CD4-positive, alpha-beta T cell treated with Interleukin-12 subunit alpha and Interleukin-12 subunit beta, for 1 hour (primary cell): ENCODE results near the gene CLEC4G.
A peak's percentile ranks its signal among the peaks of the same experiment; 100 is the strongest.

ENCODE experiments used
- DNase-seq: peaks from one replicate; pipeline ENCODE4 v3.0.0-alpha.2; 2020

The CLEC4G gene

DNA sequence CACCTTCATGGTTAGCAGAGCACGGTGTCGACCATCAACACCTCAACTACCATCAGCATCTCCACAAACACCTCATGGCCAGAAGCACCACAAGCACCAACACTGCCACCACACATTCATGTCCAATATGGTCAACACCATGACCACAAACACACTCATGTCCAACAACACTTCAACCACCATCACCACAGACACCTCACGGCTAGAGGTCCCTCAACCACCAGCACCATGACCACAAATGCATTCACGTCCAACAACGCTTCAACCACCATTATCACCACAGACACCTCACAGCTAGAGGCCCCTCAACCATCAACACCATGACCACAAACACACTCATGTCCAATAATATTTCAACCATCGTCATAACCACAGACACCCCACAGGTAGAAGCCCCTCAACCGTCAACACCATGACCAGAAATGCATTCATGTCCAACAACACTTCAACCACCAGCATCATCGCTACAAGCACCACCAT lies 41.1 kb downstream of the CLEC4G start:
- peak; percentile 45 for DNase-seq

DNA sequence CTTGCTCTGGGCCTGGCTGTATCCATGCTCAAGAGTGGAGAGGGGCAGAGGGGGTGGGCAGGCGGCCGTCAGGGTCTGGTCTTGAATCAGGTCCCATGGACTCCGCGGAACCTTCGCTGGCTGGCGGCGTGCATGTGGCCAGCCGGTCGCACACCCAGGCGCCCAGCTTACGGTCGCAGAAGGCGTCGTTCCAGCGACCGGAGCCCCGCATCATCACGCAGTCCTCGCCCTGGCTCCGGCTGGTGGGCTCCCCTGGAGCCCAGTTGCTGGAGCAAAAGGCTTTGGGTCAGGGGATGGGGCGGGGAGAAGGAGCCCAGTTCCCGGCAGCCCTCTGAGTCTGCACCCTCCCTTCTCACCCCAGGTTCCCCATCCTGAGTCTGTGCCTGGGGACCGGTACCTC lies 42.7 kb downstream of the CLEC4G start:
- no peak for DNase-seq

DNA sequence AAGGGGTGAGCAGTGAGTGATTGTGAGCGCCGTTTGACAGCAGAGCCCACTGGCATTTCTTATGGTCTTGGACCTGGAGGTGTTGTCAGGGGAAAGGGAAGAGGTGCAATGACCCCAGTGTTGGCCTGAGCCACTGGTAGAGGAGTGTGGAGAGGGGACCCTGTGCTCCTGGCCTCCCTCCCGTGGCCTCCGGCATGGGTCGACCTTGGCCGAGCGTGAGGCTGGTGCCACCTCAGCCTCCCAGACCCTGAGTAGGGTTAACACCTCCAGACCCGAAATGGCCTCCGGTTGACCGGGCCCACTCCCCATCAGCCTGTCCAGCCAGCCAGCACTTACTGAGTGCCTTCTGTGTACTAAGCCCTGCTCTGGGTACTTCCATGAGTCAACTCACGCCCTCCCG lies 44.7 kb downstream of the CLEC4G start:
- no peak for DNase-seq

DNA sequence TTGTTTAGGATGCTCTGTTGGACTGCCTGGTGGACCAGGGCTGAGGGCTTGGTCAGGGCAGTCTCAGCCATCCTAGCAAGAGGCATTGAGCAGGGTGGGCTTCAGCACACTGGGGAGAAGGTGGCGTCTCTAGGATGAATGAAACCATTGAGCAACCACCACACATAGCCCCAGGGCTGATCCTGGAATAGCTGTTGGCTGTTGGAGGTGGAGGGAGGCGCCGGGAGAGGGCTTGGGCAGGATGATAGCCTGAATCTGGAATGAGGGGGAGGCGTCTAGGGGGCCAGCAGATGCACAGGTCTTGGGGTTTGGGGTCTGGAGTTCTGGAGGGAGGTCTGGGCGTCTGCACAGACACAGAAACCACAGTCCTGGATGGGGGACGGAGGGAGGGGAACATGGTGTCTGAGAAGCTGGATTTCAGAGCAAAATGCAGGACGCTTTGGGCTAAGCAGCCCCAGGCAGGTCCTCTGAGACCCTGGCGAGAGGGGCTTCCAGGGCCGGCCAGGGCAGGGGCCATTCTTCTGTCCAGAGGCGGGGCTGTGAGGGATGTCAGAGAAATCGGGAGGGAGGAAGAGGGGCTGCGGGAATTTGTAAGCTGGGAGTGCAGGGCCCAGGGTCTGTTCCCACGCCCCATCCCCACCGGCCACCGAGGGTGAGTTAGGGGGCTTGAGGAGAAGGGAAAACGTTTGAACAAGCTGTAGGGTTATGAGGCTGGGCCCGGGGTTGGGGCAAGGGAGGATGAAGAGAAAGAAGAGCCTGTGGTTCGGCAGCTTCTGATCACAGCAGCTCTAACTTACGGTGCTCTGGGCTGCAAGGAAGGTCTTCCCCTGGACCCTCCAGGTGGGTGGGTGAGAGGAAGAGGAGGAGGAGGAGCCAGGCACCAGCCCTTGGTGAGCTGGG lies 46.1 kb downstream of the CLEC4G start:
- no peak for DNase-seq

DNA sequence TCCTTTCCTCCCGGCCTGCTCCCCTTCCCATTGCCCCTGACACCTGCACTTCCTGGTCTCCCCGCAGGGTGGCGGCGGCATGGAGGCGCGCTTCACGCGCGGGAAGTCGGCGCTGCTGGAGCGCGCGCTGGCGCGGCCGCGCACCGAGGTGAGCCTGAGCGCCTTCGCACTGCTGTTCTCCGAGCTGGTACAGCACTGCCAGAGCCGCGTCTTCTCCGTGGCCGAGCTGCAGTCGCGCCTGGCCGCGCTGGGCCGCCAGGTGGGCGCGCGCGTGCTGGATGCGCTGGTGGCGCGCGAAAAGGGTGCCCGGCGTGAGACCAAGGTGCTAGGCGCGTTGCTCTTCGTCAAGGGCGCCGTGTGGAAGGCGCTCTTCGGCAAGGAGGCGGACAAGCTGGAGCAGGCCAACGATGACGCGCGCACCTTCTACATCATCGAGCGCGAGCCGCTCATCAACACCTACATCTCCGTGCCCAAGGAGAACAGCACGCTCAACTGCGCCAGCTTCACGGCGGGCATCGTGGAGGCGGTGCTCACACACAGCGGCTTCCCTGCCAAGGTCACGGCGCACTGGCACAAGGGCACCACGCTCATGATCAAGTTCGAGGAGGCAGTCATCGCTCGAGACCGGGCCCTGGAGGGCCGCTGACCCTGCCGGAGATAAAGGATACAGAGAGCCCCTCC lies 49.6 kb downstream of the CLEC4G start:
- DNase-seq, result no peak

DNA sequence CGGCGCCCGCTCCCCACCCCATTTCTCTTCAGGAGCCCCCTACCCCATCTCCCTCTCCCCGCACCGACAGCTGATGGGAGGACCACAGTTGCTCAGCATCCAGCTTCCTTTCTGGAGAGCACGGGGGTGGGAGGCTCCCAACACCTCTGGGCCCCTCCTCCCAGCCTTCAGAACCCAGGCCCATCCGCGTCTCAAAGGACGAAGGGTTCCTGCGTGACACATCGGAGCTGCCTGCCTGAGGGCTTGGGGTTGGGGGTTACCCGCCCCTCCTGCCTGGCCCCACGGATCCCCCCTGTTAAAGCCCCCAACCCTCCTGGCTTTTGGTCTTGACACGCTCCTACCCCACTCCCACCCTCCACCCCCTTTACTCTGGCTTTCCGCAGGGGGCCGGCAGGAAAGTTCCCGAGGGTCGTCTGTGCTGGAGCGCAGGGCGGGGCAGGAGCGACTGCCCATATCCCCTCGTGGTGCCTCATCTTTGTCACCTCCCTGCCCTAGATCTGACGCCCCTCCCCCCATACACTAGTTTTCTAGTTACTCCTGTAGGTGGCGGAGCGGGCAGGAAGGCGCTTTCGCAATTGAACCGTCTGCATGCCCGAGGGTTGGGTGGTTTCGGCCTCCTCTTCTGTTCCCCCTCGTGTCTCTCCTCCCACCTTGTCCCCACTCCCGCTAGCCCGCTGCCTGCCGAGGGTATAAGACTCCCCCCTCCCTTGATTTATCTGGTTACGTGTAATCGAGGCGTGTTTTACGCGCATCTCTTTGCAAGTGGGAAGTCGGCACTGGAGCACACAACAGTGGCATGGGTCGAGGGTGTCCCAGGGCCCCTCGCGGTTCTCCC lies 50.4 kb downstream of the CLEC4G start:
- peak; percentile 88 for DNase-seq

DNA sequence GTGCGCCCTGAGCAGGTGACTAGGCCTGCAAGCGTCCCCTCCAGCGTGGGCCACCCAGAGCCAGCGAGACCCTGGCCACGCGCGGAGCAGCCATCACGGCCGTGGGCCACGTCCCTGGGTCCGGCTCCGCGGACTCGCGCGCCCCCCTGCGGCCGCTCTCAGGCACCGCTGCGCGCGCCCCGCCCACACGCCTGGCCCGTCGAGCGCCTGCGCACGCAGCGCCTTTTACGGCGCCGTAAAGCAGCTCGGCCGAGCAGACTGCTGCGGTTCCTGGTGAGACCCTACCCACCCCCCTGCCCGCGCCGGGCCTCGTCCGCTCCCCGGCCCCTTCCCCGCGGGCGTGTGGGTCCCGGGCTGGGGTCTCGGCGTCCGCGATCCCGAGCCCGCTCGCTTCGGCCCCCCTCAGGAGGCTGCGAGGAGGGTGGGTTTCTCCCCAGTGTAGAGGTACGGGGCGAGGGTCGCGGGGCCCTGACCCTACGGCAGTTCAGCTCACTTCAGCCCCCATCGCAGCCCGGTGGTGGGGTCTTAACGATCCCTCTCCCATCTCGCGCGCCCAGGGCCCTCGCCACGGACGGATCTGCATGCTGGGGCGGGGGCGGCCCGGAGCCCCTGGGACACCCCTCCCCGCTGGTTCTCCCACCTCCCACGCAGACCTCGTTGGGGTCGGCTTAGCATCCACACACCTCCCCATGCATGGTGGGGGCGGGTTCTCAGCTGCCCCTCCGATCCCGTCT lies 51.1 kb downstream of the CLEC4G start, which contains the start of gene TRAPPC5:
TRAPPC5 (plus strand) TSS at position 228 of the 734 bp plus-strand sequence. CDS start 1,421 bp downstream, outside the sequence.
- peak; percentile 90 for DNase-seq

DNA sequence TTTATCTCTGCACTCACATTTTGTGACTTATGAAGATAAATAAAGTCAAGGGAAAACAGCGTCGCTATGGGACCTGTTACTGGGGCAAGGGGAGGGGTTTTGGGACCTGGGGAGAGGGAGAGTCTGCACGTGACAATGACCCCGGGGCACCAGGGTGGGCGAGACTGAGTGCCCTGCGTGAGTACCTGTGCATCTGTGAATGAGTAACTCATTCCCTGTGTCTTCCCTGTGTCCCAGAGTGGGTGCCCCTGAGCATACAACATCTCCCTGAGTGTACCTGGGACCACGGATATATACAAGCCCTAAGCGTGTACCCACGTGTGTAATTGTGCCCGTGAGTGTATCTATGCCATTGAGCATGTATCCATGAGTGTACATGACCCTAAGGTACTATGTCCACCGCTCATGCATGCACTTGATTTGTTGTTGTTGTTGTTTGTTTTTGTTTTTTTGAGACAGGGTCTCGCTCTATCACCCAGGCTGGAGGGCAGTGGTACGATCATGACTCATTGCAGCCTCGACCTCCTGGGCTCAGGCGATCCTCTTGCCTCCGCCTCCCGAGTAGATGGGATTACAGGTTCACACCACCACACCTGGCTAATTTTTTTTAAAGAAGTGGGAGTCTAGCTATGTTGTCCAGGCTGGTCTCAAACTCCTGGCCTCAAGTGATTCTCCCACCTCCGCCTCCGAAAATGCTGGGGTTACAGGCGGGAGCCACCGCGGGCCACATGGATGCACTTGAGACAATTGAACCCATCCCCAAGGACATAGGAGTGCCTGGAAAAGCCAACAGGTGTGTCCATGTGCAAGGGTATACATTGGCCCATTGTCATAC lies 51.9 kb downstream of the CLEC4G start:
- no peak for DNase-seq

DNA sequence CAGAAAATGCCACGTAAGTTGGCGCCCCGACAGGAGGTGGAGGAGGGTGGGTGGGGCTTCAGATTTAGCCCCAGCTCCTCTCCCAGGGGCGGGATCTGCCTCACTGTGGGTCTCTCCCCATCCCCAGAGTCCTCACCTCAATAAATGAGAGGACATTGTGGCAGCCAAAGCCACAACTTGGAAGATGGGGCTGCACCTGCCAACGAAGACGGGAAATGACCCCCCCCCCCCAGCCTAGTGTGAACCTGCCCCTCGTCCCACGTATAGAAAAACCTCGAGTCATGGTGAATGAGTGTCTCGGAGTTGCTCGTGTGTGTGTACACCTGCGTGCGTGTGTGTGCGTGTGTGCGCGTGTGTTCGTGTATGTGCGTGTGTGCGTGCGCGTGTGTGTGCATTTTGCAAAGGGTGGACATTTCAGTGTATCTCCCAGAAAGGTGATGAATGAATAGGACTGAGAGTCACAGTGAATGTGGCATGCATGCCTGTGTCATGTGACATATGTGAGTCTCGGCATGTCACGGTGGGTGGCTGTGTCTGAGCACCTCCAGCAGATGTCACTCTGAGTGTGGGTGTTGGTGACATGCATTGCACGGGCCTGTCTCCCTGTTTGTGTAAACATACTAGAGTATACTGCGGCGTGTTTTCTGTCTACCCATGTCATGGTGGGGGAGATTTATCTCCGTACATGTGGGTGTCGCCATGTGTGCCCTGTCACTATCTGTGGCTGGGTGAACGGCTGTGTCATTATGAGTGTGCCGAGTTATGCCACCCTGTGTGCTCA lies 52.7 kb downstream of the CLEC4G start:
- peak; percentile 80 for DNase-seq
